HG02970 (cell line): ENCODE measurements around the gene PRPS2.

Experiments
- ATAC-seq: cut with Tn5 transposase; IDR thresholded peaks from one replicate; pipeline ENCODE4 v1.9.1; 2021; ENCODE audit warnings: mild to moderate bottlenecking, moderate library complexity, moderate number of reproducible peaks; ENCODE audit not compliant: unreplicated experiment, low FRiP score

PRPS2 gene

GRCh38 chrX:12791257-12792228 is at the start of gene PRPS2:
Gene PRPS2, plus strand, starts transcription at chrX:12791412. Its CDS starts 86 bp downstream, at chrX:12791498.
- ATAC-seq = no peak

- ATAC-seq = no peak
Observed at GRCh38 chrX:12741416-12741815, 49.8 kb upstream of the PRPS2 start.

- ATAC-seq = no peak
Observed at GRCh38 chrX:12747433-12747832, 43.8 kb upstream of the PRPS2 start.

GRCh38 chrX:12751887-12752286 is 39.3 kb upstream of the PRPS2 start:
- no peak for ATAC-seq

GRCh38 chrX:12753366-12753765 is 37.8 kb upstream of the PRPS2 start:
- ATAC-seq = no peak

GRCh38 chrX:12758291-12758690 is 32.9 kb upstream of the PRPS2 start:
- ATAC-seq = no peak

GRCh38 chrX:12767856-12768255 is 23.4 kb upstream of the PRPS2 start:
- ATAC-seq = no peak

GRCh38 chrX:12768491-12768890 is 22.7 kb upstream of the PRPS2 start:
- no peak for ATAC-seq

- no peak for ATAC-seq
Observed at GRCh38 chrX:12770440-12770839, 20.8 kb upstream of the PRPS2 start.

GRCh38 chrX:12771445-12772069 is 19.7 kb upstream of the PRPS2 start:
- peak; percentile 79 for ATAC-seq

GRCh38 chrX:12777670-12778069 is 13.5 kb upstream of the PRPS2 start:
- ATAC-seq = no peak

GRCh38 chrX:12779534-12779933 is 11.7 kb upstream of the PRPS2 start:
- ATAC-seq = no peak

GRCh38 chrX:12788645-12789044 is 2.6 kb upstream of the PRPS2 start:
- no peak for ATAC-seq

- ATAC-seq = no peak
Observed at GRCh38 chrX:12789976-12790375, 1.2 kb upstream of the PRPS2 start.

- ATAC-seq = no peak
Observed at GRCh38 chrX:12790885-12791256, 341 bp upstream of the PRPS2 start.

GRCh38 chrX:12792711-12793110 is 1.5 kb downstream of the PRPS2 start:
- ATAC-seq = no peak

- no peak for ATAC-seq
Observed at GRCh38 chrX:12794654-12795053, 3.4 kb downstream of the PRPS2 start.

- ATAC-seq = no peak
Observed at GRCh38 chrX:12798601-12799000, 7.4 kb downstream of the PRPS2 start.

GRCh38 chrX:12799118-12799517 is 7.9 kb downstream of the PRPS2 start:
- no peak for ATAC-seq

GRCh38 chrX:12802741-12803140 is 11.5 kb downstream of the PRPS2 start:
- no peak for ATAC-seq

- no peak for ATAC-seq
Observed at GRCh38 chrX:12804655-12805054, 13.4 kb downstream of the PRPS2 start.

GRCh38 chrX:12805333-12805732 is 14.1 kb downstream of the PRPS2 start:
- no peak for ATAC-seq
